Smooth muscle cell (in vitro differentiated cells): Measurements from ENCODE around the gene CREBBP. TPM values are rescaled to one million over a fixed set of nuclear protein-coding genes. Genes with fewer than 3 reads are reported as not detected.

ENCODE experiments used
- DNase-seq: peaks from one replicate; lab custom pipeline; 2025; ENCODE audit not compliant: unreplicated experiment; lab: John Stamatoyannopoulos, UW
- H2AFZ ChIP-seq: fragments of 200-600 bp; sonication (generic); 2 replicates; pipeline ENCODE4 v1.6.0; 2016; ENCODE audit warnings: antibody characterized with exemption, low read depth, mild to moderate bottlenecking
- H3F3A ChIP-seq: fragments of 200-600 bp; sonication (generic); 2 replicates; pipeline ENCODE4 v1.6.0; 2017; ENCODE audit warnings: antibody characterized with exemption, low read depth
- H3K27ac ChIP-seq: fragments of 200-600 bp; sonication (generic); 2 replicates; pipeline ENCODE4 v1.5.1; 2016; ENCODE audit warnings: low read depth, mild to moderate bottlenecking
- H3K27me3 ChIP-seq: fragments of 200-600 bp; sonication (generic); 2 replicates; pipeline ENCODE4 v1.6.1; 2016; ENCODE audit warnings: low read depth, mild to moderate bottlenecking
- H3K36me3 ChIP-seq: fragments of 200-600 bp; sonication (generic); 2 replicates; pipeline ENCODE4 v1.5.1; 2016; ENCODE audit warnings: low read depth
- H3K4me1 ChIP-seq: fragments of 200-600 bp; sonication (generic); 2 replicates; pipeline ENCODE4 v1.5.1; 2016; ENCODE audit warnings: low read depth
- H3K4me2 ChIP-seq: fragments of 200-600 bp; sonication (generic); 2 replicates; pipeline ENCODE4 v1.6.0; 2016; ENCODE audit warnings: mild to moderate bottlenecking
- H3K4me3 ChIP-seq: fragments of 200-600 bp; sonication (generic); 2 replicates; pipeline ENCODE4 v1.5.1; 2016; ENCODE audit warnings: mild to moderate bottlenecking
- H3K79me2 ChIP-seq: fragments of 200-600 bp; sonication (generic); 2 replicates; pipeline ENCODE4 v1.6.0; 2016; ENCODE audit warnings: low read depth, mild to moderate bottlenecking
- H3K9ac ChIP-seq: fragments of 200-600 bp; sonication (generic); 2 replicates; pipeline ENCODE4 v1.6.0; 2016; ENCODE audit warnings: low read depth
- H3K9me3 ChIP-seq: fragments of 200-600 bp; sonication (generic); replicated peaks from 2 replicates; pipeline ENCODE4 v1.5.1; 2016; ENCODE audit warnings: low read depth
- H4K20me1 ChIP-seq: fragments of 200-600 bp; sonication (generic); 2 replicates; pipeline ENCODE4 v1.6.0; 2016; ENCODE audit warnings: low read depth
- CTCF ChIP-seq: fragments of 200-600 bp; sonication (generic); IDR thresholded peaks from 2 replicates; pipeline ENCODE4 v1.5.1; 2017; ENCODE audit warnings: borderline replicate concordance, mild to moderate bottlenecking, antibody characterized with exemption; ENCODE audit not compliant: insufficient read depth, poor library complexity, severe bottlenecking
- WGBS: methylation state at CpG from one replicate; pipeline ENCODE4 v1.1.7; 2016; ENCODE audit warnings: low lambda C conversion rate; 5-methylcytosine and 5-hydroxymethylcytosine counted together
- polyA plus RNA-seq: library from polyadenylated mRNA; unstranded; fragments of >200 nt; fragmentation: Nextera tagmentation; extraction: Ambion mirVana; gene quantifications from 2 replicates; pipeline ENCODE4 v1.2.1, GENCODE V29; 2016
- total RNA-seq: library from RNA; depleted of rRNA; stranded (reverse); fragments of >200 nt; gene quantifications from 2 replicates; pipeline ENCODE4 v1.2.3, GENCODE V29; 2014

Gene CREBBP
- total and polyA plus RNA-seq, 2 experiments from 2014 or later, result 14.3 to 19.6 TPM

DNA sequence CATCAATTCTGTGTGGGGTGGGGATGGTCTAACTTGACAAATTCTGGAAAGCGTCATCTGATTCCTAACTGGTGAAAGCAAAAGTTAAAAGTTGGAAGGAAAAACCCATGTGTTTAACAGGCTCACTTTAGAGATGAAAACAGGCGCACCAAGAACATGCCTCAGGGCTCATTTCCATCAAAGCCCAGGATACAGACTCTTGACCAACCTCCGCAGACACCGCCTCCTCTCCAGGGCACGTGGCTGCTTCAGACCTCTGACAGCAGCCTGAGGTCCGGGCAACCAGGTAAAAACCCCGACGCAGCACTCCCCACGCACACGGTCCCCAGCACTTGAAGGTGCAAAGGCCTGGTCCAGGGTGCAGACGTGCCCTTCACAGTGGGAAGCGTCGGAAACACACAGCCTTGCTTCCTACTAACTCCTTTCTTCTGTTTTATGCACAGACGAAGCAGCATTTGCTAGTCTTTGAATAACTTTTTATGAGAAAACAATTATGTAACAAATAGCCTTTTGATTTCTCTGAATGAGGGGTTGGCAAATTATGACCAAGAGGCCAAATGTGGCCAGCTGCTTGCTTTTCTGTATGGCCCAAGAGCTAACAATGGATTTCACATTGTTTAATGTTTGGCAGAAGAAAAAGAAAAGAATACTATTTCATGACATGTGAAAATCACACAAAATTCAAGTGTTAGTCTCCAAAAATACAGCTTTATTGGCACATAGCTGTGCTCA, 119.0 kb downstream of the CREBBP start:
- H3K4me3 ChIP-seq, result no peak overlapping the region
- H3K79me2 ChIP-seq, result peaks cover 13% of the 10 kb centered on the region
- 90% methylated on average over 14 of the region's 14 CpGs for WGBS
- H3K36me3 ChIP-seq, result peaks cover 11% of the 10 kb centered on the region
- H3K27me3 ChIP-seq, result no peaks in the 10 kb centered on the region
- no peaks in the 10 kb centered on the region for H3K9me3 ChIP-seq
- H3K4me2 ChIP-seq, result no peak overlapping the region
- H3F3A ChIP-seq, result no peaks in the 10 kb centered on the region
- TF ChIP-seq CTCF, result no peak
- no peak overlapping the region for H2AFZ ChIP-seq
- peaks cover 63% of the 10 kb centered on the region for H4K20me1 ChIP-seq
- no peak overlapping the region for H3K27ac ChIP-seq
- H3K4me1 ChIP-seq, result no peaks in the 10 kb centered on the region
- DNase-seq, result no peak
- H3K9ac ChIP-seq, result no peak overlapping the region

GRCh38 chr16:3760518-3760917, 120.0 kb downstream of the CREBBP start:
- Histone ChIP-seq H3K27me3 (no peaks in the 10 kb centered on the region), H3K4me2 (no peak overlapping the region), H3K4me3 (no peak overlapping the region), H4K20me1 (peaks cover 61% of the 10 kb centered on the region), H3K27ac (no peak overlapping the region), H3K36me3 (peaks cover 6% of the 10 kb centered on the region), H3F3A (no peaks in the 10 kb centered on the region), H3K79me2 (peaks cover 17% of the 10 kb centered on the region), H2AFZ (no peak overlapping the region), H3K4me1 (no peaks in the 10 kb centered on the region), H3K9ac (no peak overlapping the region), H3K9me3 (no peaks in the 10 kb centered on the region)
- no peak for TF ChIP-seq CTCF
- 99% methylated on average over 6 of the region's 6 CpGs for WGBS
- DNase-seq, result no peak

DNA sequence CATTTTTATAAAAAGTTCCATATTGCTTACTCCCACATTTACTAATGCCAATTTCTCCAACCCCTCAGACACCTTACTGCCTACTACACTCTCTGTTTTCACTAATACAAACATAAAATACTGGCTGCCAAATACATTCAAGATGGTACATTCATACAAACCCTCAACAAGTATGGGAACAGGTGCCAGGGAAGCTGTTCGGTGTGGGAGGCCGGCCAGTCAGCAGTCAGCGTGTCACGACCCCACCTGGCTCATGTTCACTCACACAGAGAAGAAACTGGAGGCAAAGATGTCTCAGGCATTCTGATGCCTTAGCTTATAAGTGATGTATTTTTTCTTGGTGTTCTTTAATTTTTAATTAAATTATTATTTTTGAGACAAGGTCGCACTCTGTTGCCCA, 120.8 kb downstream of the CREBBP start:
- Histone ChIP-seq H3K27me3 (no peaks in the 10 kb centered on the region), H3K9ac (no peak overlapping the region), H3K9me3 (no peaks in the 10 kb centered on the region), H3K27ac (no peak overlapping the region), H3K4me1 (no peaks in the 10 kb centered on the region), H2AFZ (no peak overlapping the region), H3K36me3 (peaks cover 6% of the 10 kb centered on the region), H3K79me2 (peaks cover 21% of the 10 kb centered on the region), H4K20me1 (peaks cover 66% of the 10 kb centered on the region), H3K4me3 (no peak overlapping the region), H3F3A (no peaks in the 10 kb centered on the region), H3K4me2 (no peak overlapping the region)
- WGBS, result 97% methylated on average over 5 of the region's 5 CpGs
- no peak for DNase-seq
- TF ChIP-seq CTCF, result no peak

DNA sequence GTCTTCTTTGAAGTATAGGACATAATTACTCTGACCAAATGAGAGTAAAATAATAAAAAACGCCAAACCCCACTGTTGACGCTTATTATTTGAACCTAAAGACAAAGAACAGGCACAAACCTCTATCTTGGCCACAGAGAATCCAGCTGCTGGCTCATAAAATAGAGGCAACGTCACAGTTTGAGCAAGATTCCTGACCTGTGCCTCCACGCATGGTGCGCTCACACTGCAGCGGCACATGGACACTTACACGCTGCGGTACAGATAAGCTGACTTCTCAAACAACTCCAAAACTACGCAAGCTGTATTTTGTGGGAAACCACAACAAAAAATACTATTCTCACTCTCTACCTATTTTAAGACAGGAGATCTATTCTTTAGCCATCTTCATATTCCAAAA, 124.4 kb downstream of the CREBBP start:
- H3K4me2 ChIP-seq, result no peak overlapping the region
- H3K36me3 ChIP-seq, result peaks cover 6% of the 10 kb centered on the region
- H3K9me3 ChIP-seq, result no peaks in the 10 kb centered on the region
- DNase-seq, result no peak
- no peak overlapping the region for H3K4me3 ChIP-seq
- no peak for TF ChIP-seq CTCF
- H3K79me2 ChIP-seq, result peaks cover 40% of the 10 kb centered on the region
- no peaks in the 10 kb centered on the region for H3F3A ChIP-seq
- H3K27ac ChIP-seq, result no peak overlapping the region
- H3K4me1 ChIP-seq, result no peaks in the 10 kb centered on the region
- no peak overlapping the region for H3K9ac ChIP-seq
- 92% methylated on average over 9 of the region's 9 CpGs for WGBS
- H4K20me1 ChIP-seq, result peaks cover 68% of the 10 kb centered on the region
- no peak overlapping the region for H2AFZ ChIP-seq
- no peaks in the 10 kb centered on the region for H3K27me3 ChIP-seq
